GM23248 (cell line): ENCODE results near the gene SCAPER. TPM values are rescaled to one million over a fixed set of nuclear protein-coding genes. Genes with fewer than 3 reads are reported as not detected.

ENCODE experiments used
- DNase-seq: peaks from one replicate; pipeline ENCODE4 v3.0.0-alpha.2; 2015
- H2AFZ ChIP-seq: fragments of 200-600 bp; sonication (generic); 2 replicates; pipeline ENCODE4 v1.6.1; 2016; ENCODE audit warnings: antibody characterized with exemption
- H3F3A ChIP-seq: fragments of 200-600 bp; sonication (generic); 2 replicates; pipeline ENCODE4 v1.6.1; 2016; ENCODE audit warnings: mild to moderate bottlenecking, antibody characterized with exemption, mixed run types; ENCODE audit not compliant: insufficient read depth
- H3K27ac ChIP-seq: fragments of 200-600 bp; sonication (generic); 2 replicates; pipeline ENCODE4 v1.5.1; 2016; ENCODE audit warnings: mild to moderate bottlenecking
- H3K27me3 ChIP-seq: fragments of 200-600 bp; sonication (generic); replicated peaks from 2 replicates; pipeline ENCODE4 v1.6.1; 2016; ENCODE audit warnings: mild to moderate bottlenecking; ENCODE audit not compliant: insufficient read depth
- H3K36me3 ChIP-seq: fragments of 200-600 bp; sonication (generic); 2 replicates; pipeline ENCODE4 v1.6.1; 2016; ENCODE audit warnings: low read depth, mild to moderate bottlenecking
- H3K4me1 ChIP-seq: fragments of 200-600 bp; sonication (generic); 2 replicates; pipeline ENCODE4 v1.6.1; 2016; ENCODE audit warnings: mild to moderate bottlenecking; ENCODE audit not compliant: insufficient read depth
- H3K4me2 ChIP-seq: fragments of 200-600 bp; sonication (generic); one replicate; pipeline ENCODE4 v1.6.1; 2016; ENCODE audit warnings: mild to moderate bottlenecking; ENCODE audit not compliant: unreplicated experiment
- H3K4me3 ChIP-seq: fragments of 200-600 bp; sonication (generic); 2 replicates; pipeline ENCODE4 v1.5.1; 2016; ENCODE audit warnings: mild to moderate bottlenecking
- H3K79me2 ChIP-seq: fragments of 200-600 bp; sonication (generic); 2 replicates; pipeline ENCODE4 v1.6.1; 2016; ENCODE audit warnings: mild to moderate bottlenecking; ENCODE audit not compliant: insufficient read depth
- H3K9ac ChIP-seq: fragments of 200-600 bp; sonication (generic); 2 replicates; pipeline ENCODE4 v1.6.1; 2016; ENCODE audit warnings: mild to moderate bottlenecking
- H3K9me2 ChIP-seq: fragments of 200-600 bp; sonication (generic); 2 replicates; pipeline ENCODE4 v1.6.1; 2016; ENCODE audit warnings: mixed run types, mild to moderate bottlenecking, moderate library complexity; ENCODE audit not compliant: insufficient read depth
- H3K9me3 ChIP-seq: fragments of 200-600 bp; sonication (generic); one replicate; pipeline ENCODE4 v1.6.1; 2017; ENCODE audit warnings: low read depth
- H4K20me1 ChIP-seq: fragments of 200-600 bp; sonication (generic); 2 replicates; pipeline ENCODE4 v1.6.0; 2016; ENCODE audit not compliant: insufficient read depth
- EZH2 ChIP-seq: fragments of 200-600 bp; sonication (generic); IDR thresholded peaks from 2 replicates; pipeline ENCODE4 v1.6.1; 2018; ENCODE audit warnings: antibody characterized with exemption, mild to moderate bottlenecking; ENCODE audit not compliant: insufficient read depth, poor library complexity, severe bottlenecking
- EZH2phosphoT487 ChIP-seq: fragments of 200-600 bp; sonication (generic); IDR thresholded peaks from 2 replicates; pipeline ENCODE4 v1.6.1; 2018; ENCODE audit warnings: antibody characterized with exemption, moderate library complexity, mild to moderate bottlenecking, low read depth; ENCODE audit not compliant: insufficient read depth
- WGBS, 2 experiments: methylation state at CpG; one replicate each; pipeline ENCODE4 v1.1.6; 2015 to 2017; ENCODE audit warnings: low lambda C conversion rate in 2 of 2, low coverage in 1 of 2; ENCODE audit errors: missing lambda C conversion rate in 2 of 2; 5-methylcytosine and 5-hydroxymethylcytosine counted together
- in situ Hi-C: fragments of 300-500 bp; cut with MboI; formaldehyde crosslinking; loops from 2 replicates; pipeline ENCODE4 v1.15.0; 2020
- polyA plus RNA-seq: library from polyadenylated mRNA; unstranded; fragments of >200 nt; fragmentation: Nextera tagmentation; extraction: Ambion mirVana; gene quantifications from 2 replicates; pipeline ENCODE4 v1.2.1, GENCODE V29; 2016
- total RNA-seq: library from RNA; depleted of rRNA; stranded (reverse); fragments of >200 nt; shearing (Covaris generic); gene quantifications from 2 replicates; pipeline ENCODE4 v1.2.3, GENCODE V29; 2014

SCAPER gene
- total and polyA plus RNA-seq, 2 experiments from 2014 or later, result 5.9 to 7.8 TPM

DNA sequence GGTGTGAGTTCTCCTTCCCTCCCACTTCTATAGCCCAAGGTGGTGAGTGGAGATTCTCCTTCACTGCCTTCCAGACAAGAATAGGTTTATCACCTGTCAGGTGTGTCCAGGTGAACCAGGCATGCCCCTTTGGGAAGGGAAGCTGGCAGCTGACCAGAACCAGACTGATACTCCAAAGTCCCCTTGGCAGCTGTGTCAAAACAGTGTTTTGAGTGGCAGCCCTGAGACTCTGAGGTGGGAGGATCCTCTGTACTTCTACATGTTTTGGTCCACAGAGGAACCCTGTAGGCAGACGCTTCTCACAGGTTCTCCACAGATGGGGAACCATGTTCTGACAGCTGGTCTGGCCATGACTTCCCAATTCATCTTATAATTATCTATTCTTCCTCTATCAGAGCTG lies 538.4 kb downstream of the SCAPER start:
- no peaks in the 10 kb centered on the region for H3K36me3 ChIP-seq
- no peaks in the 10 kb centered on the region for H3F3A ChIP-seq
- H3K9ac ChIP-seq, result no peak overlapping the region
- no peaks in the 10 kb centered on the region for H4K20me1 ChIP-seq
- H3K4me3 ChIP-seq, result no peak overlapping the region
- in situ Hi-C loops, result no loop called here
- no peak overlapping the region for H3K27ac ChIP-seq
- H3K9me3 ChIP-seq, result no peaks in the 10 kb centered on the region
- TF ChIP-seq EZH2, result no peak
- no peaks in the 10 kb centered on the region for H3K9me2 ChIP-seq
- no peaks in the 10 kb centered on the region for H3K79me2 ChIP-seq
- H3K27me3 ChIP-seq, result no peaks in the 10 kb centered on the region
- no peak overlapping the region for H3K4me2 ChIP-seq
- DNase-seq, result no peak
- no peaks in the 10 kb centered on the region for H3K4me1 ChIP-seq
- 69 to 85% methylated on average over 1 of the region's 1 CpG for WGBS, 2 experiments
- no peak overlapping the region for H2AFZ ChIP-seq

DNA sequence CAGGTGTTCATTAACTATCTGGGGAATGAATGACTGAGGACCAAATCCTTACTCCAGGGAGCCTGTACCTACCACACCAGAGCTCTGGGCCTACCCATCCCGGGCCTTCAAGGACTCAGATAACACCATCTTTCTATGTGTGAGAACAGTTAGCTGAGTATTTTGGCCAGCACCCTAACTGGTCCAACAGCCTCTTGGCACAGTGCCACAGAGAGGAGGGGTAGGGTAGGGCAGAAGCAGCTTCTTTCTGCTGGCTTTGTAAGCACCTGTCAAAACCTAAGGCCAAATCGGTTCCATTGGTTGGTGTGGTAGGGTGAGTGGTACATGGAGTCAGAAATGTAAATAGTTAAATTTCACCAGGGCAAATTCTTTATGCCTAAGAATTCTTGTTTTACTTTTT lies 541.9 kb downstream of the SCAPER start:
- Histone ChIP-seq H3K4me3 (no peak overlapping the region), H3K4me2 (no peak overlapping the region), H2AFZ (no peak overlapping the region), H3K9ac (no peak overlapping the region), H4K20me1 (no peaks in the 10 kb centered on the region), H3K27me3 (no peaks in the 10 kb centered on the region), H3F3A (no peaks in the 10 kb centered on the region), H3K79me2 (no peaks in the 10 kb centered on the region), H3K9me2 (no peaks in the 10 kb centered on the region), H3K9me3 (no peaks in the 10 kb centered on the region), H3K4me1 (no peaks in the 10 kb centered on the region), H3K36me3 (no peaks in the 10 kb centered on the region), H3K27ac (no peak overlapping the region)
- no peak for DNase-seq
- TF ChIP-seq EZH2phosphoT487 (no peak), EZH2 (no peak)
- 72 to 79% methylated on average over 2 of the region's 2 CpGs for WGBS, 2 experiments
- in situ Hi-C loops, result no loop called here

DNA sequence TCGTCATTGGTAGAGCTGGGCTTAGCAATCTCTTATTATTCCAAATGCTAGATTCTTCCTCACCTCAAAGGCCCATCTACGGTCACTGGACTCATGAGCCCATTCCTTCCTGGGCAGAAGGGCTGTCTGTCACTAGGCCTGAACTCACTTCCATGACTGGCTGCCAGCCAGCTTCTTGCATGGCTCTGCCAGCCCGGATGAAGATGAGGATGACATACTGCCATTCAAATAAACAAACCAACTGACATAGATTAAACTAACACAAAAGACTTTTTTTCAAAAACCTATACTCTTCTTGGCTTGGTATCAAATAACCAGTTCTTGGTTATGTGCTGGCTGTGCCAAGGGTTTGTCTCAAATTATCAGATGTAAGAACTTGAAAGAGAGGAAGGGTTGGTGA lies 544.7 kb downstream of the SCAPER start:
- Histone ChIP-seq H3K9me2 (no peaks in the 10 kb centered on the region), H3K27ac (no peak overlapping the region), H3K36me3 (no peaks in the 10 kb centered on the region), H3K4me1 (no peaks in the 10 kb centered on the region), H3F3A (no peaks in the 10 kb centered on the region), H3K9ac (no peak overlapping the region), H3K4me3 (no peak overlapping the region), H4K20me1 (no peaks in the 10 kb centered on the region), H3K4me2 (no peak overlapping the region), H3K27me3 (no peaks in the 10 kb centered on the region), H2AFZ (no peak overlapping the region), H3K9me3 (no peaks in the 10 kb centered on the region), H3K79me2 (no peaks in the 10 kb centered on the region)
- in situ Hi-C loops, result no loop called here
- DNase-seq, result no peak
- no peak for TF ChIP-seq EZH2
- no peak for TF ChIP-seq EZH2phosphoT487
- 86 to 91% methylated on average over 3 of the region's 3 CpGs for WGBS, 2 experiments

DNA sequence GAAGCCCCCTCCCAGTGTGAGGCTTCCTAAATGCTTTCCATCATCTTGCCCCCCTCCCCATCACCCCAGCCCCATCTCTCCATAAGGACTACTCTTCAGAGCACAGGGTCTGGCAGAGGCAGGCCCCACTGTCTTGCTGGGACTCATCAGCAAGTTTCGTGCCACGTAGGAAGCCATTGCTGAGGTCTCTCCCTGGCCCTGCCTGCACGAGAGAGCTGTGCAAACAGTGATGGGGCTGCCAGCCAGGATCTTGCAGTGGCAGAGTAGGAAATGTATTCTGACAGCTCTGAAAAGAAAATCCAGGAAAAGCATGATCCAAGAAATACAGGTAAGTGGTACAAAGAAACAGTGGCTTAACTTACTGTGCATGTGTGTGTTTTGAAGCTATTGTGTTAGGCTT lies 546.0 kb downstream of the SCAPER start:
- no peaks in the 10 kb centered on the region for H3K79me2 ChIP-seq
- H3K9me2 ChIP-seq, result no peaks in the 10 kb centered on the region
- TF ChIP-seq EZH2phosphoT487 (no peak), EZH2 (no peak)
- no peak overlapping the region for H2AFZ ChIP-seq
- H3K27ac ChIP-seq, result no peak overlapping the region
- no peaks in the 10 kb centered on the region for H4K20me1 ChIP-seq
- DNase-seq, result no peak
- H3K4me1 ChIP-seq, result no peaks in the 10 kb centered on the region
- H3K27me3 ChIP-seq, result no peaks in the 10 kb centered on the region
- no peaks in the 10 kb centered on the region for H3K36me3 ChIP-seq
- H3K4me2 ChIP-seq, result no peak overlapping the region
- no peaks in the 10 kb centered on the region for H3K9me3 ChIP-seq
- H3K9ac ChIP-seq, result no peak overlapping the region
- H3F3A ChIP-seq, result no peaks in the 10 kb centered on the region
- H3K4me3 ChIP-seq, result no peak overlapping the region
- in situ Hi-C loops, result no loop called here
- WGBS, 2 experiments, result 86 to 88% methylated on average over 3 of the region's 3 CpGs

GRCh38 chr15:76358453-76358852 lies 546.7 kb downstream of the SCAPER start:
- in situ Hi-C loops, result no loop called here
- H3K27me3 ChIP-seq, result no peaks in the 10 kb centered on the region
- TF ChIP-seq EZH2 (no peak), EZH2phosphoT487 (no peak)
- no peaks in the 10 kb centered on the region for H3K9me2 ChIP-seq
- H3K27ac ChIP-seq, result no peak overlapping the region
- no peaks in the 10 kb centered on the region for H3K9me3 ChIP-seq
- no peaks in the 10 kb centered on the region for H3K36me3 ChIP-seq
- no peak for DNase-seq
- 88 to 94% methylated on average over 3 of the region's 3 CpGs for WGBS, 2 experiments
- no peak overlapping the region for H3K4me2 ChIP-seq
- no peak overlapping the region for H3K4me3 ChIP-seq
- no peaks in the 10 kb centered on the region for H3K4me1 ChIP-seq
- no peak overlapping the region for H2AFZ ChIP-seq
- no peaks in the 10 kb centered on the region for H3K79me2 ChIP-seq
- no peaks in the 10 kb centered on the region for H4K20me1 ChIP-seq
- H3K9ac ChIP-seq, result no peak overlapping the region
- H3F3A ChIP-seq, result no peaks in the 10 kb centered on the region
